Activated naive CD8-positive, alpha-beta T cell treated with anti-CD3 and anti-CD28 coated beads for 36 hours (primary cell): ENCODE results near the gene RAB40C. TPM values are rescaled to one million over a fixed set of nuclear protein-coding genes. Genes with fewer than 3 reads are reported as not detected.
"Not testable (repeated sequence)": the region's sequence is repeated elsewhere in the genome, so short reads cannot be mapped to it uniquely, and the experiment has no call there.

Experiments
- DNase-seq: peaks from one replicate; pipeline ENCODE4 v3.0.0; 2021
- H3K27ac Mint-ChIP-seq: one replicate; pipeline ENCODE4 v1.8.0; 2022; ENCODE audit warnings: mild to moderate bottlenecking, moderate library complexity, mixed read lengths
- H3K27me3 Mint-ChIP-seq: one replicate; pipeline ENCODE4 v1.8.0; 2022; ENCODE audit warnings: mild to moderate bottlenecking, mixed read lengths
- H3K36me3 Mint-ChIP-seq: one replicate; pipeline ENCODE4 v1.8.0; 2021; ENCODE audit warnings: mild to moderate bottlenecking, mixed read lengths
- H3K4me1 Mint-ChIP-seq: one replicate; pipeline ENCODE4 v1.8.0; 2021; ENCODE audit warnings: mixed read lengths
- H3K4me3 Mint-ChIP-seq: one replicate; pipeline ENCODE4 v1.8.0; 2022; ENCODE audit warnings: mild to moderate bottlenecking, moderate library complexity, mixed read lengths
- H3K9me3 Mint-ChIP-seq: one replicate; pipeline ENCODE4 v1.8.0; 2022; ENCODE audit warnings: mixed read lengths
- total RNA-seq, 2 experiments: library from RNA; stranded (reverse); gene quantifications; one replicate each; pipeline ENCODE4 v1.2.3, GENCODE V29; 2021

RAB40C gene
- total RNA-seq, 2 experiments from 2014 or later: 7.2 to 7.6 TPM

GRCh38 chr16:588639-588888, 1.3 kb upstream of the RAB40C start:
- no peaks in the 10 kb centered on the region for H3K9me3 Mint-ChIP-seq
- peak overlapping the region; percentile 97 for H3K27ac Mint-ChIP-seq
- peaks cover 23% of the 10 kb centered on the region for H3K4me1 Mint-ChIP-seq
- DNase-seq: peak; percentile 73
- H3K4me3 Mint-ChIP-seq: peak overlapping the region; percentile 93
- peaks cover 11% of the 10 kb centered on the region for H3K36me3 Mint-ChIP-seq
- peaks cover 7% of the 10 kb centered on the region for H3K27me3 Mint-ChIP-seq

DNA sequence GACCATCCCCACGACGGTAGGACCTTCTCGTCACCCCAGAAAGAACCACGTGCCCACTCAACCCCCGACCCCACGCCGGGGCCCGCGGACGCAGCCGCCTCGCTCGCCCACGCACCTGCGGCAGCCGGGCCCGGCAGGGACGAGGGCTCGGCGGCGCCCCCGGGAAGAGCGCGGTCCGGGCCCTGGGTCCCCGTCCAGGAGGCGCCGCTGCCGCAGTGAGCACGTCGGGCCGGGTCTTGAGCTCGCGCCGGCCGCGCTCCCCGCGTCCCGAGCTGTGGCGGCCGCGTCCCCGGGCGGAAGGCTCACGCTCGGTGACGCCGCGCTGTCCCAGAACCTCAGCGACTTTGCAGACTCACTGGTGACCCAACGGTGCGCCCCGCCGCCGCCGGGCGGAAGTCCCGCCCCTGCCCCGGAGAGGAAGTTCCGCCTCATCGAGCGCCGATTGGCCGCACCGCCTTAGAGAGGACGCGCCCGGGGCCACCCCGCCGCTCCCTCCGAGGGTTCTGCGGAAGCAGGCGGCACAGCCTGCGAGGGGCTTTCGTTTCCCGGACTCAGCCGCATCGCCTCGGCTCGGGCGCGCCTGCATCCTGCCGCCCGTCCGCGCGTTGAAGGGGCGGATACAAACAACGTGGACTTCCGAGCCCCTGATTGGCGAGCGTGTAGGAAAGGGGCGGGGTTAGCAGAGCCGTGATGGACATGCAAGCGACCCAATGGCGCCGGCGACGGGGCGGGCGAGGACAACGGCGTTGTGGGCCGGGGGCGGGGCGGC, 793 bp upstream of the RAB40C start:
- Mint-ChIP-seq H3K27ac (peak overlapping the region; percentile 97), H3K27me3 (peaks cover 7% of the 10 kb centered on the region), H3K9me3 (no peaks in the 10 kb centered on the region), H3K4me3 (peak overlapping the region; percentile 98), H3K36me3 (peaks cover 11% of the 10 kb centered on the region), H3K4me1 (peaks cover 25% of the 10 kb centered on the region)
- DNase-seq: peak; percentile 97

- Mint-ChIP-seq H3K9me3 (no peaks in the 10 kb centered on the region), H3K27me3 (peaks cover 7% of the 10 kb centered on the region), H3K4me3 (peak overlapping the region; percentile 78), H3K36me3 (peaks cover 11% of the 10 kb centered on the region), H3K27ac (peak overlapping the region; percentile 13), H3K4me1 (peaks cover 26% of the 10 kb centered on the region)
- no peak for DNase-seq
Measured at GRCh38 chr16:590188-590814, 435 bp downstream of the RAB40C start.

GRCh38 chr16:590815-591200, 942 bp downstream of the RAB40C start:
- H3K4me3 Mint-ChIP-seq: peak overlapping the region; percentile 78
- no peaks in the 10 kb centered on the region for H3K9me3 Mint-ChIP-seq
- H3K27ac Mint-ChIP-seq: peak overlapping the region; percentile 13
- peaks cover 11% of the 10 kb centered on the region for H3K36me3 Mint-ChIP-seq
- peaks cover 25% of the 10 kb centered on the region for H3K4me1 Mint-ChIP-seq
- no peak for DNase-seq
- peaks cover 4% of the 10 kb centered on the region for H3K27me3 Mint-ChIP-seq

DNA sequence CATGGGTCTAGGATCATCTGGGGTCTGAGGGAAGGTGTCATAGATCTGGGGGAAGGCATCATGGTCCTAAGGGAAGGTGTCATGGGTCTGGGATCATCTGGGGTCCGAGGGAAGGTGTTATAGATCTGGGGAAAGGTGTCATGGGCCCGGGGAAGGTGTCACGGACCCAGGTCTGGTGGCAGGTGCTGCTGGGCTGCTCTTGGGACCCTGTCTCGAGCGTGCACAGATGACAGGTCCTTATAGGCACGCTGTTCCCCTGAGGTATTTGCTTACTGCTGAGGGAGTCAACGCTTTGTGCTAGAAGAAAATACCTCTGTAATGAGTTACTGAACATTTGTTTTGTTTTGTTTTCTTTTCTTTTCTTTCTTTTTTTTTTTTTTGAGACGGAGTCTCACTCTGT, 1.4 kb downstream of the RAB40C start:
- peaks cover 11% of the 10 kb centered on the region for H3K36me3 Mint-ChIP-seq
- H3K4me3 Mint-ChIP-seq: peak overlapping the region; percentile 78
- peaks cover 28% of the 10 kb centered on the region for H3K4me1 Mint-ChIP-seq
- DNase-seq: no peak
- no peaks in the 10 kb centered on the region for H3K9me3 Mint-ChIP-seq
- H3K27me3 Mint-ChIP-seq: no peaks in the 10 kb centered on the region
- H3K27ac Mint-ChIP-seq: no peak overlapping the region

DNA sequence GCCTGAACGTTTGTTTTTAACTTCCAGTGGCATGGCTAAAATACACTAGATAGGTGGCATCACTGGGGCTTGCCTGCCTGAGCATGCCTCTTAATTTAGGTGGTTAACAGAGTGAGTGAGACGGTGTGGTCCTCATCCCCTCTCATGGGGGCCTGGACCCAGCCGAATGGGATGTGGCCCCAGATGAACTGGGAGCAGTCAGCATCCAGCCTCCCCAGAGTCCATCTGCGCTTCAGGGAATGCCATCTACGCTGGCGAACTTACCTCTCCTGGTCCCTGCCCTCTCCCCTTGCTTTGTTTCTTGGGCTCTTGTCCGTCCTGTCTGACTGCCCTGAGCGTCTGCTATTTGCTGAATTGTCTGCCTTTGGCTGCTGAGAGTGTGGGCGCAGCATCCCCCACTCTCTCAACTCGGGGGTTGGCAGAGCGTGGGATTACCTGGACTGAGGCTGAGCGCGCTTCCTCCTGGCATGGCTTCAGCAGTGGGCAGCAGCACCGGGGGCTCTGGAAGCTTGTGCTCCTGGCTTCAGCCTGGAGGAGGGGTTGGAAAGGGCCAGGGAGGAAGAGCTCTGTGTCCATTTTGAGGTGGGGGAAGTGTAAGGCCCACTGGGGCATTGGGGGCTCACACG, 2.1 kb downstream of the RAB40C start:
- H3K9me3 Mint-ChIP-seq: no peaks in the 10 kb centered on the region
- H3K27ac Mint-ChIP-seq: no peak overlapping the region
- H3K36me3 Mint-ChIP-seq: peaks cover 14% of the 10 kb centered on the region
- peaks cover 28% of the 10 kb centered on the region for H3K4me1 Mint-ChIP-seq
- DNase-seq: no peak
- H3K4me3 Mint-ChIP-seq: no peak overlapping the region
- no peaks in the 10 kb centered on the region for H3K27me3 Mint-ChIP-seq

DNA sequence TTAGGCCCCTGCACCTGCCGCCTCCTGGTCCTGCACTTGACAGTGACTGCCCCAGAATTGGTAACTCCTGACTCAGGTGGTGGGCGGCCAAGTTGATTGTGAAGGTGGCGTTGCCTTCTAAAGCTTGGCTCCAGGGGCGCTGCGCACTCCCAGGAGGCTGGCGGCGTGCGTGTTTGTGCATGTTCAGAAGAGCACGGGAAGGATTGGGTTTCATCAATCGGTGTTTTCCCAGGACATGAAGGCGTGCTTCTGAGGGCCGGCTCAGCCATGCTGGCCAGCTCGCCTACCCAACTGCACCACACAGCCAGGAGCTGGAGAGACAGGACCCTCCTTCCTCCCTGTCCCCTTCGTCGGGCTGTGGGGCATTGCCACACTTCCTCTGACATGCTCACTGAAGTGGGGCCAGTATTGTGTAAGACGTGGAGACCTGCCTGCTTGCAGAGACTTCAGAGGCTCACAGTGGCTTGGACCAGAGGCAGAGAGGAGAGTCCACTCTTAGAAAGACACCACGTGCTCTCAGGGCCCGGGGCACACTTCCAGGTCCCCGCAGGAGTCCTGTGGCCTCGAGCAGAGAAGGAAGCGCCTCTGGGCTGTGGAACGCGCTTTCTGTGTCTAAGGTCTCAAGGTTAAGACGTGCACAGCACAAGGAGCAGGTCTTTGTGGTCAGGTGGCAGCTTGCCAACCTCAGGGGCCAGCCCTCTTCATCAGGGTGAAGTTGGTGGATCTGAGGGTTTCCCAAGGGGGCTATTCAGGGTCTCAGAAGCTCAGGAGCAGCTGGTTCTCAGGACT, 2.8 kb downstream of the RAB40C start:
- Mint-ChIP-seq H3K9me3 (no peaks in the 10 kb centered on the region), H3K27ac (no peak overlapping the region), H3K36me3 (peaks cover 12% of the 10 kb centered on the region)

DNA sequence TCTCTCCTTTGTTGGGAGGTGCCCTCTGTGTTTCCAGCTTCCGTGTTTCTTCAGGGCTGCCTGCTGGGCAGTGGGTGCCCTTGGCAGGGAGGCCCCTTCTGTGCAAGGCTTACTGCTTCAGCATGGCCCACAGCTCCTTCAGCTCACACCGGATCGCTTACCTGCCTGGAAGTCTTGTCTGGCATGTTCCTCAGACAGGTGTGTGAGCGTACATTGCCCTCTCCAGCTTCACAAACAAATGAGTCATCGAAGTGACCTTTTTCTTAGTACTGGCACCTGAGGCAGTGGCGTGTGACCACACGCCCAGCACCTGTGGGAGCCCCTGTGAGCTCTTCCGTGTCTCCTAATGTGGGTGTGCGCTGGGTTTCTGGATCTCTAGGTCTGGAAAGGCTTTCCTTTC, 3.5 kb downstream of the RAB40C start:
- peaks cover 23% of the 10 kb centered on the region for H3K4me1 Mint-ChIP-seq
- H3K27ac Mint-ChIP-seq: no peak overlapping the region
- no peaks in the 10 kb centered on the region for H3K27me3 Mint-ChIP-seq
- no peaks in the 10 kb centered on the region for H3K9me3 Mint-ChIP-seq
- no peak for DNase-seq
- peaks cover 6% of the 10 kb centered on the region for H3K36me3 Mint-ChIP-seq
- no peak overlapping the region for H3K4me3 Mint-ChIP-seq

More for the DNA sequence above, 2.8 kb downstream of the RAB40C start:
- H3K27me3 Mint-ChIP-seq: no peaks in the 10 kb centered on the region
- DNase-seq: no peak
- H3K4me1 Mint-ChIP-seq: peaks cover 23% of the 10 kb centered on the region
- no peak overlapping the region for H3K4me3 Mint-ChIP-seq

- no peaks in the 10 kb centered on the region for H3K27me3 Mint-ChIP-seq
- H3K27ac Mint-ChIP-seq: no peak overlapping the region
- H3K4me1 Mint-ChIP-seq: peaks cover 23% of the 10 kb centered on the region
Measured at GRCh38 chr16:593807-594206, 3.9 kb downstream of the RAB40C start.

GRCh38 chr16:595094-595528, 5.2 kb downstream of the RAB40C start:
- DNase-seq: no peak
- Mint-ChIP-seq H3K4me1 (peaks cover 23% of the 10 kb centered on the region), H3K4me3 (no peak overlapping the region), H3K36me3 (peaks cover 15% of the 10 kb centered on the region), H3K9me3 (no peaks in the 10 kb centered on the region), H3K27ac (no peak overlapping the region), H3K27me3 (no peaks in the 10 kb centered on the region)

More at GRCh38 chr16:593807-594206, 3.9 kb downstream of the RAB40C start:
- Mint-ChIP-seq H3K36me3 (peaks cover 8% of the 10 kb centered on the region), H3K4me3 (no peak overlapping the region), H3K9me3 (no peaks in the 10 kb centered on the region)
- no peak for DNase-seq

- DNase-seq: no peak
- H3K9me3 Mint-ChIP-seq: no peaks in the 10 kb centered on the region
- H3K27me3 Mint-ChIP-seq: no peaks in the 10 kb centered on the region
- no peak overlapping the region for H3K27ac Mint-ChIP-seq
- H3K4me1 Mint-ChIP-seq: peaks cover 17% of the 10 kb centered on the region
- H3K4me3 Mint-ChIP-seq: no peak overlapping the region
- H3K36me3 Mint-ChIP-seq: peaks cover 15% of the 10 kb centered on the region
Measured at GRCh38 chr16:595942-596735, 6.3 kb downstream of the RAB40C start.

- no peak overlapping the region for H3K4me3 Mint-ChIP-seq
- no peak overlapping the region for H3K27ac Mint-ChIP-seq
- no peaks in the 10 kb centered on the region for H3K9me3 Mint-ChIP-seq
- H3K36me3 Mint-ChIP-seq: peaks cover 15% of the 10 kb centered on the region
- H3K4me1 Mint-ChIP-seq: peaks cover 15% of the 10 kb centered on the region
- no peaks in the 10 kb centered on the region for H3K27me3 Mint-ChIP-seq
- DNase-seq: no peak
Measured at GRCh38 chr16:596736-597060, 6.8 kb downstream of the RAB40C start.

DNA sequence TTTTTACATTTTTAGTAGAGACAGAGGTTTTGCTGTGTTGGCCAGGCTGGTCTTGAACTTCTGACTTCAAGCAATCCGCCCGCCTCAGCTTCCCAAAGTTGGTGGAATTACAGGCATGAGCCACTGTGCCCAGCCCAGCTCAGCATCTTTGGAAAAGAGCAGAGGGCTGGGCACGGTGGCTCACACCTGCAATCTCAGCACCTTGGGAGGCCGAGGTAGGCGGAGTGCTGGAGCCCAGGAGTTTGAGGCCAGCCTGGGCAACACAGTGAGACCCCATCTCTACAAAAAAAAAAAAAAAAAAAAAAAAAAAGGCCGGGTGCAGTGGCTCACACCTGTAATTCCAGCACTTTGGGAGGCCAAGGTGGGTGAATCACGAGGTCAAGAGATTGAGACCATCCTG, 7.8 kb downstream of the RAB40C start:
- DNase-seq, H3K4me3 Mint-ChIP-seq, H3K27ac Mint-ChIP-seq, H3K9me3 Mint-ChIP-seq, H3K27me3 Mint-ChIP-seq: not testable (repeated sequence)
- peaks cover 15% of the 10 kb centered on the region for H3K36me3 Mint-ChIP-seq
- peaks cover 13% of the 10 kb centered on the region for H3K4me1 Mint-ChIP-seq

GRCh38 chr16:598823-599739, 9.2 kb downstream of the RAB40C start:
- H3K36me3 Mint-ChIP-seq: peaks cover 16% of the 10 kb centered on the region
- H3K9me3 Mint-ChIP-seq: no peaks in the 10 kb centered on the region
- H3K4me1 Mint-ChIP-seq: peaks cover 18% of the 10 kb centered on the region
- H3K27me3 Mint-ChIP-seq: no peaks in the 10 kb centered on the region
- H3K4me3 Mint-ChIP-seq: no peak overlapping the region
- no peak overlapping the region for H3K27ac Mint-ChIP-seq
- no peak for DNase-seq
